RWPE2 (cell line): ENCODE results near the gene PTPRD.

ENCODE experiments used
- ATAC-seq: fragments of 200-7000 bp; cut with Tn5 transposase; 3 replicates; pipeline ENCODE4 v1.9.1; 2021; ENCODE audit warnings: low read depth
- DNase-seq: peaks from one replicate; pipeline ENCODE4 v3.0.0-alpha.2; 2020; ENCODE audit warnings: low spot score
- H3K27ac ChIP-seq: fragments of 450-650 bp; 2 replicates; pipeline ENCODE4 v1.5.1; 2017; ENCODE audit warnings: mild to moderate bottlenecking; ENCODE audit not compliant: poor library complexity, severe bottlenecking
- H3K27me3 ChIP-seq: fragments of 250-450 bp; sonication (Bioruptor Pico); 2 replicates; pipeline ENCODE4 v1.5.1; 2021; ENCODE audit warnings: mild to moderate bottlenecking, moderate library complexity; ENCODE audit not compliant: insufficient read depth, poor library complexity, severe bottlenecking
- H3K36me3 ChIP-seq: fragments of 250-450 bp; sonication (Bioruptor Pico); 2 replicates; pipeline ENCODE4 v1.5.1; 2020; ENCODE audit warnings: low read depth, mild to moderate bottlenecking, moderate library complexity
- H3K4me1 ChIP-seq: fragments of 250-450 bp; sonication (Bioruptor Pico); 2 replicates; pipeline ENCODE4 v1.5.1; 2021; ENCODE audit warnings: mild to moderate bottlenecking, moderate library complexity; ENCODE audit not compliant: insufficient read depth, poor library complexity, severe bottlenecking
- H3K4me3 ChIP-seq: fragments of 250-450 bp; sonication (Bioruptor Pico); 2 replicates; pipeline ENCODE4 v1.5.1; 2021; ENCODE audit warnings: mild to moderate bottlenecking, moderate library complexity; ENCODE audit not compliant: severe bottlenecking
- H3K9me3 ChIP-seq: fragments of 250-450 bp; sonication (Bioruptor Pico); 2 replicates; pipeline ENCODE4 v1.5.1; 2021; ENCODE audit warnings: mild to moderate bottlenecking, moderate library complexity; ENCODE audit not compliant: severe bottlenecking
- TF ChIP-seq, protein P1 (sequence below): fragments of 450-650 bp; IDR thresholded peaks from one replicate; pipeline ENCODE4 v1.5.1; 2017; ENCODE audit warnings: mild to moderate bottlenecking, moderate library complexity; ENCODE audit not compliant: poor library complexity, severe bottlenecking

The PTPRD gene

DNA sequence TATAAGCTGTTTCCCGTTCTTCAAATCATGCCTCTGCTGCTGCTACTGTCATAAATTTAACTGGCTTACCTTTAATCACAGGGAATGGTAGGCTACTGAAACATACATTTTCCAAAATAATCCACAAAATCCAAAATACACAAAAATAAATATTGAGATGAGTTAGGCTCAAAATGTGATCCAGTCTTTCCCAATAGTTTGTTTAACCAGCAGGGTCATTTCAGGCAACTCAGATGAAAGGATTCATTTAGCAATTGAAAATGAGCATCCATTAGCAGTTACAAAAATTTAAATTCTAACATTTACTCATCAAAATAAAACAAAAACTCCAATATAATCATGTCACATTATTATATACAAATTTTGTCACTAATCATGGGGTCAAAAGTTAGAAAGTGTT lies 1797.6 kb downstream of the PTPRD start:
- TF ChIP-seq, protein P1, sequence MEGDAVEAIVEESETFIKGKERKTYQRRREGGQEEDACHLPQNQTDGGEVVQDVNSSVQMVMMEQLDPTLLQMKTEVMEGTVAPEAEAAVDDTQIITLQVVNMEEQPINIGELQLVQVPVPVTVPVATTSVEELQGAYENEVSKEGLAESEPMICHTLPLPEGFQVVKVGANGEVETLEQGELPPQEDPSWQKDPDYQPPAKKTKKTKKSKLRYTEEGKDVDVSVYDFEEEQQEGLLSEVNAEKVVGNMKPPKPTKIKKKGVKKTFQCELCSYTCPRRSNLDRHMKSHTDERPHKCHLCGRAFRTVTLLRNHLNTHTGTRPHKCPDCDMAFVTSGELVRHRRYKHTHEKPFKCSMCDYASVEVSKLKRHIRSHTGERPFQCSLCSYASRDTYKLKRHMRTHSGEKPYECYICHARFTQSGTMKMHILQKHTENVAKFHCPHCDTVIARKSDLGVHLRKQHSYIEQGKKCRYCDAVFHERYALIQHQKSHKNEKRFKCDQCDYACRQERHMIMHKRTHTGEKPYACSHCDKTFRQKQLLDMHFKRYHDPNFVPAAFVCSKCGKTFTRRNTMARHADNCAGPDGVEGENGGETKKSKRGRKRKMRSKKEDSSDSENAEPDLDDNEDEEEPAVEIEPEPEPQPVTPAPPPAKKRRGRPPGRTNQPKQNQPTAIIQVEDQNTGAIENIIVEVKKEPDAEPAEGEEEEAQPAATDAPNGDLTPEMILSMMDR = no peak
- Histone ChIP-seq H3K4me1 (no peaks in the 10 kb centered on the region), H3K36me3 (no peaks in the 10 kb centered on the region), H3K27ac (no peak overlapping the region), H3K9me3 (no peaks in the 10 kb centered on the region), H3K4me3 (no peak overlapping the region), H3K27me3 (no peaks in the 10 kb centered on the region)
- DNase-seq (no peak), ATAC-seq (no peak)

DNA sequence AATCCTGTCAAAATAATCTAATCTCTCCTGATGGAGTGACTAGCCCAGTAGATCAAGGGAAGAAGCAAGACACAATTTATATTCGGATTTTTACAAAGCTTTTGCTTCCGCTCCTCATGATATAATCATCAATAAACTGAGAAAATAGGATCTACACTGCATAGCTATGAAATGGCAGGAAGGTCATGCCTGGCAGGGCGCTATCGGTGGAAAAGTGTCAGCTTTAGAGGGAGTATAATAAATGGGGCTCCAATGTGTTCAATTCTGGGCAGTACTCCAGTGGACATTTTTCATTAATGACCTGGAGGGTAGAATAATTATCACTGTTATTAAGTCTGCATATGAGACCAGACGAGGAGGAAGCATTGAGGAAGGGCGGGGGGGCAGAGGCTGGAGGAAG lies 1799.9 kb downstream of the PTPRD start:
- H3K9me3 ChIP-seq = no peaks in the 10 kb centered on the region
- H3K4me3 ChIP-seq = no peak overlapping the region
- ATAC-seq (no peak), DNase-seq (no peak)
- no peaks in the 10 kb centered on the region for H3K4me1 ChIP-seq
- TF ChIP-seq, protein P1 = no peak
- no peaks in the 10 kb centered on the region for H3K27me3 ChIP-seq
- H3K27ac ChIP-seq = no peak overlapping the region
- H3K36me3 ChIP-seq = no peaks in the 10 kb centered on the region

DNA sequence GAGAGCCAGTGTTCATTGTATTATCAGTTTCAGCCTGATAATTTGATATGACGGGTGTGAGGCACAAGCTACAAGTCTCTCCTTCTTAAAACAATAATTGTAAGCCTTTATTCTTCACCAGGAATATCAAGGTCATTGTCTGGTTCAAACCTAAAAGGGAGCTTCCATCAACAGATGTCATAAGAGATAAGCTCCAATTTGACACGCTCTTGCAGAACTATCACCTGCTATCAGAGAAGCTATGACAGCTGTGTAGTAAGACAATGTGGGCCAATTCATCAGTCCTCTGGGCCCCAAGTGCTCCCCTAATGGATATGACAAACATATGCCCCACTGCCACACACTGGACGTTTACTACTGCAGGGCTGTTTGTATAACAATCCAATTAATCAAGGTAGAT lies 1803.1 kb downstream of the PTPRD start:
- H3K4me1 ChIP-seq = no peaks in the 10 kb centered on the region
- H3K4me3 ChIP-seq = no peak overlapping the region
- no peaks in the 10 kb centered on the region for H3K36me3 ChIP-seq
- ATAC-seq (no peak), DNase-seq (no peak)
- no peaks in the 10 kb centered on the region for H3K27me3 ChIP-seq
- H3K9me3 ChIP-seq = no peaks in the 10 kb centered on the region
- TF ChIP-seq, protein P1 = no peak
- H3K27ac ChIP-seq = no peak overlapping the region

DNA sequence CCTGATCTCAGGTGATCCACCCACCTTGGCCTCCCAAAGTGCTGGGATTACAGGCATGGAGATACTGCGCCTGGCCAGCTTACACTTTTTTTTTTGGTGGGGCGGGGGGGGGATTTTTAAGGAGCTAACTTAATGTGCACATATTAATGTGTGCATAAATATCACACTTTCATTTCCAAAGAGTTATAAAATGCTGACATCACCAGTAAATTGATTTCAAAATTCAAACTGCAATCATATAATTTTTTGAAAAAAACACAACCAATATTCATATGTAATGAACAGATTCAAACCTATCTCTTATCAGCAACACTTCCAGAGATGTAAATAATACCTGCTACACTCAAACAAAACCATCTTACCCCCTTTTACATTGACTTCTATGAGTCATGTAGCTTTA lies 1806.7 kb downstream of the PTPRD start:
- no peak for DNase-seq
- no peak for ATAC-seq
- TF ChIP-seq, protein P1 = no peak
- H3K27me3 ChIP-seq = no peaks in the 10 kb centered on the region
- H3K36me3 ChIP-seq = no peaks in the 10 kb centered on the region
- no peak overlapping the region for H3K27ac ChIP-seq
- no peaks in the 10 kb centered on the region for H3K4me1 ChIP-seq
- H3K4me3 ChIP-seq = no peak overlapping the region
- H3K9me3 ChIP-seq = no peaks in the 10 kb centered on the region

DNA sequence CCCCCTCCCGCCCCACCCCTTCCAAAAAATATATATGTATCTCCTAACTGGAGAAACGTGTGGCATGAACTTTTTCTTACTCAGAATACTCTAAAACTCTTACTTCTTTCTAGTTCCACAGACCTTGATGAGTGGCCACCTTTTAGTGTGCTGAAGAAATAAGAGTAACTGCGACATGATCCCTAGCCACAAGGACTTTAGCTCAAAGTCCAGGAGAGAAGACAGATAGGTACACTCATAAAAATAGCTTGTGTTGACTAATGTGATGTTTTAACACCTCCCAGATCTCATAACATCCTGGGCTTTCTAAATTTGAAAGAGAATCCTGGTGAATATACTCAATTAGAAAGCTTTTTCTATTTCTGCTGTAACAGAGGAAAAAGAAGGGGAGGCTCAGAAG lies 1808.2 kb downstream of the PTPRD start:
- H3K4me3 ChIP-seq = no peak overlapping the region
- ATAC-seq = no peak
- H3K4me1 ChIP-seq = no peaks in the 10 kb centered on the region
- no peak for DNase-seq
- H3K27me3 ChIP-seq = no peaks in the 10 kb centered on the region
- TF ChIP-seq, protein P1 = no peak
- no peaks in the 10 kb centered on the region for H3K36me3 ChIP-seq
- no peak overlapping the region for H3K27ac ChIP-seq
- no peaks in the 10 kb centered on the region for H3K9me3 ChIP-seq
